ENCODE data around the gene ARHGDIG.
A peak's percentile ranks its signal among the peaks of the same experiment; 100 is the strongest.
"Not testable (repeated sequence)": the region's sequence is repeated elsewhere in the genome, so short reads cannot be mapped to it uniquely, and the experiment has no call there.

ARHGDIG gene

GRCh38 chr16:280552-280951 lies at the start of gene ARHGDIG:
ARHGDIG (plus strand) TSS chr16:280591; CDS start chr16:280681, 90 bp downstream.
- no peak for DNase-seq (ENCODE audit: low read depth)
- peak within 1 kb of the TSS; percentile 38 for H3K4me3 ChIP-seq (ENCODE audit: low read depth, low read length)

- H3K4me3 ChIP-seq (ENCODE audit: low read depth, low read length): no peak overlapping the region
- no peak for DNase-seq (ENCODE audit: low read depth)
These were observed 49.4 kb upstream of the ARHGDIG start for GRCh38 chr16:230949-231348.

- DNase-seq (ENCODE audit: low read depth): peak; percentile 66
- H3K4me3 ChIP-seq (ENCODE audit: low read depth, low read length): peak within 1 kb of the TSS; percentile 96
These were observed 45.7 kb upstream of the ARHGDIG start, which contains the start of gene FAM234A for GRCh38 chr16:234468-235305. FAM234A (plus strand) TSS chr16:234821; CDS start chr16:254414, 19,593 bp downstream.

- H3K4me3 ChIP-seq (ENCODE audit: low read depth, low read length): no peak overlapping the region
- DNase-seq (ENCODE audit: low read depth): no peak
These were observed 40.5 kb upstream of the ARHGDIG start for GRCh38 chr16:239948-240277.

- no peak overlapping the region for H3K4me3 ChIP-seq (ENCODE audit: low read depth, low read length)
- no peak for DNase-seq (ENCODE audit: low read depth)
These were observed 39.8 kb upstream of the ARHGDIG start for GRCh38 chr16:240559-240958.

- H3K4me3 ChIP-seq (ENCODE audit: low read depth, low read length): no peak overlapping the region
- no peak for DNase-seq (ENCODE audit: low read depth)
These were observed 38.1 kb upstream of the ARHGDIG start for GRCh38 chr16:242281-242680.

GRCh38 chr16:243348-243747 lies 37.0 kb upstream of the ARHGDIG start:
- no peak overlapping the region for H3K4me3 ChIP-seq (ENCODE audit: low read depth, low read length)
- no peak for DNase-seq (ENCODE audit: low read depth)

- DNase-seq (ENCODE audit: low read depth): no peak
- no peak overlapping the region for H3K4me3 ChIP-seq (ENCODE audit: low read depth, low read length)
These were observed 35.3 kb upstream of the ARHGDIG start for GRCh38 chr16:245105-245504.

GRCh38 chr16:247027-247426 lies 33.4 kb upstream of the ARHGDIG start:
- no peak overlapping the region for H3K4me3 ChIP-seq (ENCODE audit: low read depth, low read length)
- no peak for DNase-seq (ENCODE audit: low read depth)

- no peak overlapping the region for H3K4me3 ChIP-seq (ENCODE audit: low read depth, low read length)
- no peak for DNase-seq (ENCODE audit: low read depth)
These were observed 31.0 kb upstream of the ARHGDIG start for GRCh38 chr16:249431-249830.

GRCh38 chr16:252366-253337 lies 27.7 kb upstream of the ARHGDIG start:
- H3K4me3 ChIP-seq (ENCODE audit: low read depth, low read length): no peak overlapping the region
- no peak for DNase-seq (ENCODE audit: low read depth)

GRCh38 chr16:253833-254232 lies 26.6 kb upstream of the ARHGDIG start:
- no peak overlapping the region for H3K4me3 ChIP-seq (ENCODE audit: low read depth, low read length)
- no peak for DNase-seq (ENCODE audit: low read depth)

GRCh38 chr16:254461-254860 lies 25.9 kb upstream of the ARHGDIG start:
- no peak for DNase-seq (ENCODE audit: low read depth)

GRCh38 chr16:255183-255582 lies 25.2 kb upstream of the ARHGDIG start:
- no peak for DNase-seq (ENCODE audit: low read depth)
- no peak overlapping the region for H3K4me3 ChIP-seq (ENCODE audit: low read depth, low read length)

More at GRCh38 chr16:254461-254860, 25.9 kb upstream of the ARHGDIG start:
- H3K4me3 ChIP-seq (ENCODE audit: low read depth, low read length): no peak overlapping the region

- not testable (repeated sequence) for DNase-seq (ENCODE audit: low read depth)
These were observed 22.3 kb upstream of the ARHGDIG start for GRCh38 chr16:258091-258490.

GRCh38 chr16:259226-259625 lies 21.2 kb upstream of the ARHGDIG start:
- DNase-seq (ENCODE audit: low read depth): no peak
- H3K4me3 ChIP-seq (ENCODE audit: low read depth, low read length): no peak overlapping the region

More at GRCh38 chr16:258091-258490, 22.3 kb upstream of the ARHGDIG start:
- H3K4me3 ChIP-seq (ENCODE audit: low read depth, low read length): not testable (repeated sequence)

GRCh38 chr16:259814-260253 lies 20.6 kb upstream of the ARHGDIG start:
- no peak overlapping the region for H3K4me3 ChIP-seq (ENCODE audit: low read depth, low read length)
- DNase-seq (ENCODE audit: low read depth): no peak

GRCh38 chr16:260326-260725 lies 20.1 kb upstream of the ARHGDIG start:
- H3K4me3 ChIP-seq (ENCODE audit: low read depth, low read length): no peak overlapping the region
- DNase-seq (ENCODE audit: low read depth): no peak

GRCh38 chr16:261031-261691 lies 19.2 kb upstream of the ARHGDIG start:
- no peak for DNase-seq (ENCODE audit: low read depth)
- no peak overlapping the region for H3K4me3 ChIP-seq (ENCODE audit: low read depth, low read length)
